Left ventricle myocardium inferior (tissue), 1 donor: ENCODE data around the gene TSC22D4. TPM values are rescaled to one million over a fixed set of nuclear protein-coding genes. Genes with fewer than 3 reads are reported as not detected.
"Not testable (repeated sequence)": the region's sequence is repeated elsewhere in the genome, so short reads cannot be mapped to it uniquely, and the experiment has no call there.

Experiments used
- DNase-seq: peaks from one replicate; pipeline ENCODE4 v3.0.0-alpha.2; 2020
- H3K27ac ChIP-seq: fragments of 200-600 bp; replicated peaks from 2 replicates; pipeline ENCODE4 v1.8.0; 2021
- H3K27me3 ChIP-seq: fragments of 200-600 bp; 2 replicates; pipeline ENCODE4 v1.8.0; 2021; ENCODE audit warnings: low read depth
- H3K36me3 ChIP-seq: fragments of 200-600 bp; 2 replicates; pipeline ENCODE4 v1.8.0; 2021
- H3K4me1 ChIP-seq: fragments of 200-600 bp; 2 replicates; pipeline ENCODE4 v1.8.0; 2021
- H3K4me3 ChIP-seq: fragments of 200-600 bp; 2 replicates; pipeline ENCODE4 v1.8.0; 2021; ENCODE audit warnings: mild to moderate bottlenecking, moderate library complexity
- H3K9me3 ChIP-seq: fragments of 200-600 bp; replicated peaks from 2 replicates; pipeline ENCODE4 v1.8.0; 2021
- intact Hi-C: fragments of 100-400 bp; cut with micrococcal nuclease; formaldehyde crosslinking; loops from one replicate; pipeline ENCODE4 v1.11.0; 2022
- total RNA-seq: library from RNA; stranded (reverse); fragmentation: NEBNext Ultra II Directional; extraction: Animal tissue kit (Norgen Biotek cat#: 25700); gene quantifications from one replicate; pipeline ENCODE4 v1.2.1, GENCODE V29; 2021
- TF ChIP-seq, protein P1 (sequence below): fragments of 200-600 bp; IDR thresholded peaks from 2 replicates; pipeline ENCODE4 v1.8.0; 2021; ENCODE audit warnings: antibody characterized with exemption, mild to moderate bottlenecking, borderline replicate concordance
- donor health status: DM: no; HTN: yes; CAD: no; lungs with severe emphysema.

TSC22D4 gene
- total RNA-seq, 1 donor from 2014 or later: 47.5 TPM

DNA sequence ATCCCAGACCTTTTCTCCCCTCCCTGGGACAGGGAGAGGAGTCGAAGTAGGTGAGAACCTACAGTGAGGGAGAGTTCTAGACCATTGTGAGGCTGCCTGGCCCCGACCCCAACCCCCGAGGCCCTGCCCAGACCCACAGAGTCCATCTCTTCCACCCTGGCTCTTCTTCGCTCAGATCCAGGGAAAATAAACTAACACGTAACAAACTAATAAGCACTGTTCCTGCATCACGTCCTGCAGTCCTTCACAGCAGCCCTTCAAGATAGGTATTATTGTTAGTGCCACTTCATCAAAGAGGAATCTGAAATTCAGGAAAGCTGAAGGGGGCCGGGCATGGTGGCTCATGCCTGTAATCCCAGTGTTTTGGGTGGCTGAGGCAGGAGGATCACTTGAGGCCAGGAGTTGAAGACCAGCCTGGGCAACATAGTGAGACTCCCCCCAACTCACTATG is 14.8 kb downstream of the TSC22D4 start, which contains the start of gene SPACDR:
Gene SPACDR, minus strand, starts transcription at position 51 of the 451 bp plus-strand sequence. CDS start 235 bp downstream, outside the sequence.
- TF ChIP-seq, protein P1, sequence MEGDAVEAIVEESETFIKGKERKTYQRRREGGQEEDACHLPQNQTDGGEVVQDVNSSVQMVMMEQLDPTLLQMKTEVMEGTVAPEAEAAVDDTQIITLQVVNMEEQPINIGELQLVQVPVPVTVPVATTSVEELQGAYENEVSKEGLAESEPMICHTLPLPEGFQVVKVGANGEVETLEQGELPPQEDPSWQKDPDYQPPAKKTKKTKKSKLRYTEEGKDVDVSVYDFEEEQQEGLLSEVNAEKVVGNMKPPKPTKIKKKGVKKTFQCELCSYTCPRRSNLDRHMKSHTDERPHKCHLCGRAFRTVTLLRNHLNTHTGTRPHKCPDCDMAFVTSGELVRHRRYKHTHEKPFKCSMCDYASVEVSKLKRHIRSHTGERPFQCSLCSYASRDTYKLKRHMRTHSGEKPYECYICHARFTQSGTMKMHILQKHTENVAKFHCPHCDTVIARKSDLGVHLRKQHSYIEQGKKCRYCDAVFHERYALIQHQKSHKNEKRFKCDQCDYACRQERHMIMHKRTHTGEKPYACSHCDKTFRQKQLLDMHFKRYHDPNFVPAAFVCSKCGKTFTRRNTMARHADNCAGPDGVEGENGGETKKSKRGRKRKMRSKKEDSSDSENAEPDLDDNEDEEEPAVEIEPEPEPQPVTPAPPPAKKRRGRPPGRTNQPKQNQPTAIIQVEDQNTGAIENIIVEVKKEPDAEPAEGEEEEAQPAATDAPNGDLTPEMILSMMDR: no peak
- no peak within 1 kb of the TSS for H3K4me3 ChIP-seq
- no peaks in the 10 kb centered on the region for H3K9me3 ChIP-seq
- H3K36me3 ChIP-seq: peaks cover 10% of the 10 kb centered on the region
- no peak for DNase-seq
- intact Hi-C loops: no loop called here
- H3K4me1 ChIP-seq: peaks cover 44% of the 10 kb centered on the region
- H3K27ac ChIP-seq: no peak within 1 kb of the TSS
- H3K27me3 ChIP-seq: no peaks in the 10 kb centered on the region

DNA sequence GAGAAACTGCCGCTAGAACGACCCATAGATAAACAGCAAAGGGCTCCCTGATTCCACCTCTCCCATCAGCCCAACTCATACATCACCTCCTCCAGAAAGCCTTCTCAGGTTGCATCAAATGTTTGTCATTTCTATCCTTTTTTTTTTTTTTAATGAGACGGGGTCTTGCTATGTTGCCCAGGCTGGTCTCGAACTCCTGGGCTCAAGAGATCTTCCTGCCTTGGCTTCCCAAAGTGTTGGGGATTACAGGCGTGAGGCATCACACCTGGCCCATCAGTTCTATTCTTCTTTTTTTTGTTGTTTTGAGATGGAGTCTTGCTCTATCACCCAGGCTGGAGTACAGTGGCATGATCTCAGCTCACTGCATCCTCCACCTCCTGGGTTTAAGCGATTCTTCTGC is 22.0 kb downstream of the TSC22D4 start:
- no peaks in the 10 kb centered on the region for H3K27me3 ChIP-seq
- peaks cover 4% of the 10 kb centered on the region for H3K36me3 ChIP-seq
- TF ChIP-seq, protein P1: no peak
- no peak for DNase-seq
- no peaks in the 10 kb centered on the region for H3K4me1 ChIP-seq
- H3K4me3 ChIP-seq: no peak overlapping the region
- no peak overlapping the region for H3K27ac ChIP-seq
- H3K9me3 ChIP-seq: no peaks in the 10 kb centered on the region
- intact Hi-C loops: no loop called here

DNA sequence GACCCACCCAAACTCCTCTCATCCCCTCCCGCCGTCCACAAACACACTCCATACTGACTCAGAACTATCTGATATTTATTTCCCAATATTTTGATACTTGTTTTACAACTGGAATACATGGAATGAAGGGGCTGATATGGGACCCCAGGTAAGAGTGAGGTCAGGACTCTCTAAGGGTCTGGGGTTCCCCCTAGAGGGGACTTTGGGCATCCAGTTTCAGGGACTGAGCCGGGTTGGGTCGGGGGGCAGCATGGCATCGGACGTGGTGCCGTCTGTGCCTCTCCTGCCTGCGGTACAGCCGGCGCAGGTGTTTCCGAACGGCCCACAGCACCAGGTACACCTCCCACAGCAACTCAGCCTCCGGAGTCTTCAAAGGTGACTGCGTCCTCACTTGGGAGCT is 22.5 kb downstream of the TSC22D4 start:
- H3K27ac ChIP-seq: no peak overlapping the region
- H3K9me3 ChIP-seq: no peaks in the 10 kb centered on the region
- TF ChIP-seq, protein P1: no peak
- no peak for DNase-seq
- intact Hi-C loops: no loop called here
- no peak overlapping the region for H3K4me3 ChIP-seq
- no peaks in the 10 kb centered on the region for H3K4me1 ChIP-seq
- H3K36me3 ChIP-seq: peaks cover 4% of the 10 kb centered on the region
- no peaks in the 10 kb centered on the region for H3K27me3 ChIP-seq

DNA sequence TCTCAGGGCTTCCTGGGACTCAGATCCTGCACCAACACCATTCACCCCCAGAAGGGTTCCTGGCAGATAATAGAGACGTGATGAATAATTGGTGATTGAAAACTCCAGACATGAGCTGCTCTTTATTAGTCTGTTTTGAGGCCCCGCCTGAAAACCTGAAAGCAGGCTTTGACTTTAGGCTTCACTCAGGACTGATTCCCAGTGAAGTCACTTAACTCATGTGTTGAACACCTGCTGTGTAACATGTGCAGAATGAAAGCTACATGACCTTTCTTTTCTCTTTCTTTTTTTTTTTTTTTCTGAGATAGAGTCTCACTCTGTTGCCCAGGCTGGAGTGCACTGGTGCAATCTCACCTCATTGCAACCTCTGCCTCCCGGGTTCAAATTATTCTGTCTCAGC is 23.8 kb downstream of the TSC22D4 start:
- Histone ChIP-seq H3K27ac (no peak overlapping the region), H3K27me3 (no peaks in the 10 kb centered on the region), H3K9me3 (no peaks in the 10 kb centered on the region), H3K36me3 (peaks cover 4% of the 10 kb centered on the region), H3K4me1 (peaks cover 8% of the 10 kb centered on the region), H3K4me3 (no peak overlapping the region)
- intact Hi-C loops: no loop called here
- TF ChIP-seq, protein P1: no peak
- no peak for DNase-seq

DNA sequence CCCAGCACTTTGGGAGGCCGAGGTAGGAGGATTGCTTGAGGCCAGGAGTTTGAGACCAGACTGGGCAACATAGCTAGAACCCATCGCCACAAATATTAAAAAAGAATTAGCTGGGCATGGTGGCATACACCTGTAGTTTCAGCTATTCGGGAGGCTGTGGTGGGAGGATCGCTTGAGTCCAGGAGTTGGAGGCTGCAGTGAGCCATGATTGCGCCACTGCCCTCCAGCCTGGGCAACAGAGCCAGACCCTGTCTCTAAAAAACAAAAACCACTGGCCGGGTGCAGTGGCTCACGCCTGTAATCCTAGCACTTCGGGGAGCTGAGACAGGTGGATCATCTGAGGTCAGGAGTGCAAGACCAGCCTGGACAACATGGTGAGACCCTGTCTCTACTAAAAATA is 25.2 kb downstream of the TSC22D4 start:
- H3K27ac ChIP-seq, H3K27me3 ChIP-seq, intact Hi-C loops, H3K36me3 ChIP-seq, DNase-seq, H3K9me3 ChIP-seq, H3K4me3 ChIP-seq: not testable (repeated sequence)
- H3K4me1 ChIP-seq: peaks cover 12% of the 10 kb centered on the region

DNA sequence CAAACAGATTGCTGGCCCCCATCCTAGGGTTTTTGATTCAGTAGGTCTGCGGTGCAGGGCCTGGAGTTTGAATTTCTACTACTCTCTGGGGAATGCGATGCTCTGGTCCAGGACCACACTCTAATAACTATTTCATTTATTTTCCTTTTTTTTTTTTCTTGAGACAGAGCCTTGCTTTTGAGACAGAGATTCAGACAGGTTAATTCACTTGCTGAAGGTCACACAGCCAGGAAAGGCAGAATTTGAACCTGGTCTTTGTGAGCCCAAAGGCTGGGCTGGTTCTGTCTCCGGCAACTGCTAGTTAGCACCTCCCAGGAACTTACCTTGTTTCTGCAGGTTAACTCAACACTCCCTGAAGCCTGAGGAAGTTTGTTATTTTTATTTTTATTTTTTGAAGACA is 26.5 kb downstream of the TSC22D4 start:
- H3K36me3 ChIP-seq: no peaks in the 10 kb centered on the region
- no peak overlapping the region for H3K27ac ChIP-seq
- H3K9me3 ChIP-seq: no peaks in the 10 kb centered on the region
- intact Hi-C loops: no loop called here
- no peaks in the 10 kb centered on the region for H3K27me3 ChIP-seq
- H3K4me1 ChIP-seq: peaks cover 12% of the 10 kb centered on the region
- no peak for DNase-seq
- no peak overlapping the region for H3K4me3 ChIP-seq
- TF ChIP-seq, protein P1: no peak
